ENCODE results near the gene TMUB2. TPM values are rescaled to one million over a fixed set of nuclear protein-coding genes. Genes with fewer than 3 reads are reported as not detected.
A peak's percentile ranks its signal among the peaks of the same experiment; 100 is the strongest.

The TMUB2 gene
- total RNA-seq, 1 donor from 2014 or later, result 24.0 TPM

DNA sequence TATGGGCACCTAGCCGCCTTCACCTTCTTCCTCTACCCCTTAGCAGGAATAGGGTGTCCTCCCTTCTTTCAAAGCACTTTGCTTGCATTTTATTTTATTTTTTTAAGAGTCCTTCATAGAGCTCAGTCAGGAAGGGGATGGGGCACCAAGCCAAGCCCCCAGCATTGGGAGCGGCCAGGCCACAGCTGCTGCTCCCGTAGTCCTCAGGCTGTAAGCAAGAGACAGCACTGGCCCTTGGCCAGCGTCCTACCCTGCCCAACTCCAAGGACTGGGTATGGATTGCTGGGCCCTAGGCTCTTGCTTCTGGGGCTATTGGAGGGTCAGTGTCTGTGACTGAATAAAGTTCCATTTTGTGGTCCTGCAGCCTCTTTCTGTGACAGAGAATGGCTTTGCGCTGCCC is 4.6 kb downstream of the TMUB2 start:
- H3K4me3 ChIP-seq (ENCODE audit: low read length in 3 of 3), result no peak overlapping the region
- no peak overlapping the region for H3K9ac ChIP-seq (ENCODE audit: low read depth in 1 of 3, low read length in 3 of 3)
- peaks cover 15 to 17% (median 17%) of the 10 kb centered on the region in 3 donors for H3K4me1 ChIP-seq (ENCODE audit: control insufficient read depth in 3 of 3, insufficient read depth in 3 of 3, low read length in 3 of 3)
- no peaks in the 10 kb centered on the region for H3K27me3 ChIP-seq (ENCODE audit: control insufficient read depth in 3 of 3, insufficient read depth in 3 of 3, low read length in 3 of 3)
- H3K27ac ChIP-seq (ENCODE audit: low read depth, low read length), result no peak overlapping the region
- no peaks in the 10 kb centered on the region for H3K9me3 ChIP-seq (ENCODE audit: control insufficient read depth in 3 of 3, low read length in 3 of 3)
- peaks cover 43 to 50% (median 48%) of the 10 kb centered on the region in 3 donors for H3K36me3 ChIP-seq (ENCODE audit: control insufficient read depth in 3 of 3, insufficient read depth in 3 of 3, low read length in 3 of 3)

DNA sequence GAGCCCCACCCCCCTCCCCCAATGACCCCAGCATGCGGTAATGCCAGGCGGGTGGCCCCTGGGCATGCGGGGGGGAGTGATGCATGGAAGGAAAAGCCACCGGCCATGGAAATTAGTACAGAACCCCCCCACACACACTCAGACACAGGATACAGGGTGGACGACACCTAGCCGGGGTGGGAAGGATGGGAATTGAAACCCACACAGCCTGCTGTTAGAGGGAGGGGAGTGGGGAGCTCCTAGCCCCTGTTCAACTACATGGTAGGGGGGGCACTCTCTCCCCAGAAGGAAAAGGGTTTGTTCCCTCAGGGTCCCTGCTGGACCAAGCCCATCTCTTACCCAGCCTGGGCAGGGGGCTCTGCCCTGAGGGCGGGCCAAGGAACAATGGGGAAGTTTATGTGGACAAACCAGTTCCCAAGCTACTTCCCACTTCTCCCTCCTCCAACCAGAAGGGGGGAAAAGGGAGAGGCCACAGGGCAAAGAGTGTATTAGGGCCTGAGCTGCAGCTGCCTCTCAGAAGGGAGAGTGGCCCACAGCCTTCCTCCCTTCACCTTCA is 5.2 kb downstream of the TMUB2 start:
- Histone ChIP-seq H3K4me1 (ENCODE audit: control insufficient read depth in 3 of 3, insufficient read depth in 3 of 3, low read length in 3 of 3) (peaks cover 15 to 17% (median 17%) of the 10 kb centered on the region in 3 donors), H3K4me3 (ENCODE audit: low read length in 3 of 3) (no peak overlapping the region), H3K27ac (ENCODE audit: low read depth, low read length) (no peak overlapping the region), H3K9me3 (ENCODE audit: control insufficient read depth in 3 of 3, low read length in 3 of 3) (no peaks in the 10 kb centered on the region), H3K9ac (ENCODE audit: low read depth in 1 of 3, low read length in 3 of 3) (no peak overlapping the region), H3K27me3 (ENCODE audit: control insufficient read depth in 3 of 3, insufficient read depth in 3 of 3, low read length in 3 of 3) (no peaks in the 10 kb centered on the region), H3K36me3 (ENCODE audit: control insufficient read depth in 3 of 3, insufficient read depth in 3 of 3, low read length in 3 of 3) (peaks cover 44 to 53% (median 51%) of the 10 kb centered on the region in 3 donors)

DNA sequence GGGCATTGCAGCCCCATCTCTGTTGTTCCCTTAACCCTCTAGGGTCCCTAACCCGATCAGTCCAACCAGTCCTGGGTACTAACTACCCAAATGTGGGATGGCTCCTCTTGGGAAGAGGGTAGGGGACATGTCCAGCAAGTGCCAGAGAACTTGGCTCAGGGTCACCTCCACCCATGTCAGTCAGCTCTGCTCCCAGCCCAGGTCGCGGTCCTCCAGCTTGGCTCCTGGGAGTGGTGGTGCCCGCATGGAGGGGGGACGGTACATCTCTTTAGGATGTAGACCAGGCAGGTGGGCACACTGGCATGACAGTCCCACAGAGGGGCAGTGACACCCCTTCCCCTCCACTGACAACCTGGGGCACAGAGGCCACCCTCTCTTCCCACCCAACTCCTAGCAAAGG is 6.0 kb downstream of the TMUB2 start:
- Histone ChIP-seq H3K4me1 (ENCODE audit: control insufficient read depth in 3 of 3, insufficient read depth in 3 of 3, low read length in 3 of 3) (peaks cover 12 to 19% (median 13%) of the 10 kb centered on the region in 3 donors), H3K9ac (ENCODE audit: low read depth in 1 of 3, low read length in 3 of 3) (no peak overlapping the region), H3K27ac (ENCODE audit: low read depth, low read length) (peak overlapping the region; percentile 7), H3K36me3 (ENCODE audit: control insufficient read depth in 3 of 3, insufficient read depth in 3 of 3, low read length in 3 of 3) (peaks cover 49 to 60% (median 59%) of the 10 kb centered on the region in 3 donors), H3K27me3 (ENCODE audit: control insufficient read depth in 3 of 3, insufficient read depth in 3 of 3, low read length in 3 of 3) (no peaks in the 10 kb centered on the region), H3K9me3 (ENCODE audit: control insufficient read depth in 3 of 3, low read length in 3 of 3) (no peaks in the 10 kb centered on the region), H3K4me3 (ENCODE audit: low read length in 3 of 3) (no peak overlapping the region)

DNA sequence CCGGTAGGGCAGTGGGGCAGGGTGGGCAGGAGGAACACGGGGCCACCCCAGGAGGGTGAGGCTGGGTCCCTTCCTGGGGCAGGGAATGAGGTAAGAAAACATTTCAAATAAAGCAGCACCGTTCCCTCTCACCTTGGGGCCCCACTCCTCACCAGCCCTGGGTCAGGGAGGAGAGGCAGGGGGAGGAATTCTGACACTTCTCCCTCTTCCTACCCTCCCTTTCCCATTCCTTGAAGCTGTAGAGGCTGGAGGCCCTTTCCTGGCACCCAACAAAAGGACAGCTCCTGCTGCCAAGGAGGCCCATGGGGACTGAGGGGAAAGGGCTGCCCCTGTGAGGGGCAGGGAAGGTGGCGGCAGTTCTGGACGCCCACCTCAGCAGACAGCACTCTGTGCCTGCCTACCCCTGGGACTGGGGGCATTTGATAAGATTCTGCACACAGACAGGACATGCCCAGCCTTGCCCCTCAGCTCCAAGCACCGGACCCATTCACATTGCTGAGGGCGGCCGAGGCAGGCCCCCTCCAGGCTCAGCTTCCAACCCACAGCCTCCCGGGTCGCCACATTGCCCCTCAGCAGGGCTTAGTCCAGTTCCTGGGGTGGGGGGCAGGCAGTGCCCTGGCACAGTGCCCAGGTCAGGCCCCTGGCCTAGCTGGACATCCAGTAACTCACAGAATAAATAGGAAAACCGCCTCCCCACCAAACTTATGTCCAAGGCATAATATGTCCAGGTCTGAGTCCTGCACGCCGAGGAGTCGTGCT is 6.7 kb downstream of the TMUB2 start:
- H3K9ac ChIP-seq (ENCODE audit: low read depth in 1 of 3, low read length in 3 of 3), result peak overlapping the region in 1 of 3 donors; percentile 25
- no peaks in the 10 kb centered on the region for H3K27me3 ChIP-seq (ENCODE audit: control insufficient read depth in 3 of 3, insufficient read depth in 3 of 3, low read length in 3 of 3)
- H3K4me3 ChIP-seq (ENCODE audit: low read length in 3 of 3), result no peak overlapping the region
- H3K36me3 ChIP-seq (ENCODE audit: control insufficient read depth in 3 of 3, insufficient read depth in 3 of 3, low read length in 3 of 3), result peaks cover 49 to 60% (median 56%) of the 10 kb centered on the region in 3 donors
- H3K9me3 ChIP-seq (ENCODE audit: control insufficient read depth in 3 of 3, low read length in 3 of 3), result no peaks in the 10 kb centered on the region
- H3K27ac ChIP-seq (ENCODE audit: low read depth, low read length), result peak overlapping the region; percentile 7
- peaks cover 12 to 19% (median 13%) of the 10 kb centered on the region in 3 donors for H3K4me1 ChIP-seq (ENCODE audit: control insufficient read depth in 3 of 3, insufficient read depth in 3 of 3, low read length in 3 of 3)

DNA sequence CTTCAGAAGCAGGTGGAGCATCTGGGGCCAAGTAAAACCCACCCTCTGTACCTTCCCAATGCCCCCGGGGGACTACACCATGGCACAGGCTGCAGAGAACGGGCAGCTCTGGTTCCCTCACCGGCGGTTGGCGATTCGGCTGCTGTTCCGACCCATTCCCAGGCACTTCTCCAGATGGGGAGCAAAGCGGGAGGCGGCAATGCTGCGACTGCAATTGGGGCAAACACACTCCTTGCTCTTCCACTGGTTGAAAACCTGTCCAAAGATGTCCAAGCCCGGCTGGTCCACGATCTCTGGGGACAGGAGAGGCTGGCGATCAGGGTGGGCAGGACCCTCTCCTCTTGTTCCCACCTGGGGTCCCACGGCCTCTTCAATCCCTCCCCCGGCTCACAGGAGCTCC is 10.3 kb downstream of the TMUB2 start:
- peak overlapping the region in 1 of 3 donors; percentile 33 for H3K9ac ChIP-seq (ENCODE audit: low read depth in 1 of 3, low read length in 3 of 3)
- no peaks in the 10 kb centered on the region for H3K27me3 ChIP-seq (ENCODE audit: control insufficient read depth in 3 of 3, insufficient read depth in 3 of 3, low read length in 3 of 3)
- H3K36me3 ChIP-seq (ENCODE audit: control insufficient read depth in 3 of 3, insufficient read depth in 3 of 3, low read length in 3 of 3), result peaks cover 28 to 40% (median 34%) of the 10 kb centered on the region in 3 donors
- H3K9me3 ChIP-seq (ENCODE audit: control insufficient read depth in 3 of 3, low read length in 3 of 3), result no peaks in the 10 kb centered on the region
- no peak overlapping the region for H3K4me3 ChIP-seq (ENCODE audit: low read length in 3 of 3)
- H3K4me1 ChIP-seq (ENCODE audit: control insufficient read depth in 3 of 3, insufficient read depth in 3 of 3, low read length in 3 of 3), result peaks cover 16 to 28% (median 19%) of the 10 kb centered on the region in 3 donors
- H3K27ac ChIP-seq (ENCODE audit: low read depth, low read length), result no peak overlapping the region

DNA sequence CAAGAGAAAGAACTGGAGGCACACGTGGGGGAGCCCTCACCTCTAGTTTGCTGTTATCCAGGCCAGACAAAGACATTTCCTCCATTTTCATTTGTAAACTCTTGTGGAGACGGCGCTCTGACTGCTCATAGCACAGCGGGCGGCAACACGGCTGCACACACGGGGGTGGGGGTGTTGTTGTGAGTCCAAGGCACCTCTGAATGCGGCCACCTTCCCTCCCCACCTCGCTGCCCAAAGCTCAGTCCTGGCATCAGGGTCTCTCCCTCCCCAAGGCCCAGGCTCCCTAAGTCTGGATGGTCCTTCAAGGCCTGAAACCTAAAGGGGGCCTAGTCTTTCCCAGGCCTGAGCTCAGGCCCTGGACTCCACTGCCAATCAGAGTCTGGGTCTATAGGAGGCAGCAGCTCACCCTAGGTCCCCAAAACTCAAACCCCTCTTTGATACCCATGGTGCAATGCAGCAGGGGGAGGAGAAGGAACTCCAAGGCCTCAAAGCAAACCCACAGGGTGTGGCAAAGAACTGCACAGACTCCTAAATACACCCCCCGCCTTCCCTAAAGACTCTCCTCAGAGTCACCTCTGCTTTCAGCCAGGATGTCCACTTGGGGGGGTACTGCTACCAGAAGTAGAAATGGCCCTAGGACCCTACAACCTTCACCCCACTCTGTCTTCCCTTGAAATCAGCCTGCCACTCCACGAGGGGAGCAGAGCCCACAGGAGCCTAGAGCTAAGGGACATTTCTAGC is 11.4 kb downstream of the TMUB2 start:
- Histone ChIP-seq H3K27me3 (ENCODE audit: control insufficient read depth in 3 of 3, insufficient read depth in 3 of 3, low read length in 3 of 3) (no peaks in the 10 kb centered on the region), H3K4me3 (ENCODE audit: low read length in 3 of 3) (peak overlapping the region; percentile 68 to 76 (median 72)), H3K4me1 (ENCODE audit: control insufficient read depth in 3 of 3, insufficient read depth in 3 of 3, low read length in 3 of 3) (peaks cover 16 to 39% (median 22%) of the 10 kb centered on the region in 3 donors)

DNA sequence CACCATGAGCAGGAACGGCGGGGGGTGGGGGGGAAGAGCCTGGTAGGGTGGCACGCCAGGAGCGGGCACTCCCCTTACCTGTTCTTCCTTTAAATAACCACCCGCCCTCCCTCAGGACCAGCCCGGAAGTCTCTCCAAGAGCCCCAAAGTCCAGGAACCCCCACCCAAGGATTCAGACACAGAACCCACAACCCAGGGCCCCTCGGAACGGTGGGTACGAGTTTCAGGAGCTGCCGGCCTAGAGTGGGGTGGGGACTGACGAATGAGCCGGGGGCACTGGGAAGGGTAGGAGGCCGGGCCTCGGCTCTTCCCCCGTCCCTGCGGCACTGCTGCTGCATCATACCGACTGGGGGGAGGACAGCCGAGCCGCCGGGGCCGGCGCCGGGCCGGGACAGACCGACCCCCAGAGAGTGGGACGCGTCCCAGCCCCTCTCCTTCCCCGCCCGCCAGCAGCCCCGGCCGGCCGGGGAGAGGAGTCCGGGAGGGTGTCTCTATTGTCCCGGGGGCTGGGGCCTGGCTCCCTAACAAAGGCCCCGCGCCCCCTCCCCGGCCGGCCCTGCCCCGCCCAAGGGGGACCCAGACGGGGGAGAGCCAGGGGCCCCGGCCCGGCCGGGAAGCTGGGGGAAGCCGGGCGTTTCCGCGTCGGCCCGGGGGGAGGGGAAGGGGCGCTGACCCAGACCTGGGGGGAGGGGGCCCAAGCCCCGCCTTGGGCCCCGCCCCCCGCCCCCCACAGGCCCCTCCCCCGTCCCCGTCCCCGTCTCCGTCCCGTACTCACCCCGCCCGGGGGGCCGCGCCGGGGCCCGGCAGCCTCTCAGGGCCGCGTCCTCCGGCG is 12.2 kb downstream of the TMUB2 start:
- Histone ChIP-seq H3K4me1 (ENCODE audit: control insufficient read depth in 3 of 3, insufficient read depth in 3 of 3, low read length in 3 of 3) (peaks cover 16 to 46% (median 22%) of the 10 kb centered on the region in 3 donors), H3K9ac (ENCODE audit: low read depth in 1 of 3, low read length in 3 of 3) (peak overlapping the region; percentile 77 to 85 (median 82)), H3K27ac (ENCODE audit: low read depth, low read length) (peak overlapping the region; percentile 90), H3K4me3 (ENCODE audit: low read length in 3 of 3) (peak overlapping the region; percentile 68 to 76 (median 72)), H3K9me3 (ENCODE audit: control insufficient read depth in 3 of 3, low read length in 3 of 3) (no peaks in the 10 kb centered on the region), H3K36me3 (ENCODE audit: control insufficient read depth in 3 of 3, insufficient read depth in 3 of 3, low read length in 3 of 3) (peaks cover 20 to 32% (median 29%) of the 10 kb centered on the region in 3 donors), H3K27me3 (ENCODE audit: control insufficient read depth in 3 of 3, insufficient read depth in 3 of 3, low read length in 3 of 3) (no peaks in the 10 kb centered on the region)

More for the DNA sequence above, 11.4 kb downstream of the TMUB2 start:
- Histone ChIP-seq H3K9ac (ENCODE audit: low read depth in 1 of 3, low read length in 3 of 3) (peak overlapping the region; percentile 77 to 85 (median 82)), H3K36me3 (ENCODE audit: control insufficient read depth in 3 of 3, insufficient read depth in 3 of 3, low read length in 3 of 3) (peaks cover 25 to 38% (median 34%) of the 10 kb centered on the region in 3 donors), H3K9me3 (ENCODE audit: control insufficient read depth in 3 of 3, low read length in 3 of 3) (no peaks in the 10 kb centered on the region), H3K27ac (ENCODE audit: low read depth, low read length) (peak overlapping the region; percentile 90)

DNA sequence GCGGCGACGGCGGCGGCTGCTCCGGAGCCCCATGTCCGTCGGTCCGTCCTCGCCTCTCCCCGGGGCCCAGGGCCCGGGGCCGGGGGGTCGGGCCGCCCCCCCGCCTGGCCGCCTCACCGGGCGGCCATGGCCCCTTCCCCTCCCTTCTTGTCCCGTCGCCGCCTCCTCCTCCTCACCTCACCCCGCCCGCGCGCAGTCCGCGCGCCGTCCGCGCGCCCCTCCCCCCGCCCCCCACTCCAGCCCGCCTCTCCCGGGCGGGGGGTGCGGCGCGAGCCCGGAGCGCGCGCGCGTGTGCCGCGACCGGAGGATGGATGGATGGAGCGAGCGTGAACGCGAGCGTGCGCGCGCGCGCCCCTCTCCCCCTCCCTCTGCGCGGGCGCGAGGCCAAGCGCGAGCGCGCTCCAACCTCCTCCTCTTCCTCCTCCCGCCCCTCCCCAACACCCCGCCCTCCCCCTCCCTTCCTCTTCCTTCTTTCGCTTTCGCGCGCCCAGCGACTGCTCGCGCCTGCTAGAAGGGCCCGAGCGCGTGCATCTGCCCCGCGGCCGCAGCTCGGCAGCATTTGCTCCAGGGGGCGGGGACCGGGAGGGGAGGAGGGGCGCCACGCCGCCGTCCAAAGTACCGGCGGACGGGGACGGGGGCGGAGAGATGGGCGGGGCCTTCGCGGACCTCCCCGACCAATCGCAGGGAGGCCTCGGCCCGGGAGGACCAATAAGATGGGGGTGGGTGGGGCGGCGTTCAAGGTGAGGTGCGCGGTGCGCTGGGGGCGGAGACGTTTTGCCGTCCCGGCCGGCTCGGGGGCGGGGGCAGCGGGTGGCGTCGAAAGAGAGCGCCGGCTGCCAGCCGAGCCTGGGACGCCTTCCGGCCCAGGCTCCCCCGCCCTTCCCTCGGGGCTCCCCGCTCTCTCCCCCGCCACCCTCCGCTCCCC is 13.0 kb downstream of the TMUB2 start, which contains the start of gene ATXN7L3:
TSS of gene ATXN7L3 (minus strand) at position 332 of the 925 bp plus-strand sequence. CDS start 1,814 bp downstream, outside the sequence.
- Histone ChIP-seq H3K4me3 (ENCODE audit: low read length in 3 of 3) (peak within 1 kb of the TSS; percentile 82 to 88 (median 86)), H3K9me3 (ENCODE audit: control insufficient read depth in 3 of 3, low read length in 3 of 3) (no peaks in the 10 kb centered on the region), H3K9ac (ENCODE audit: low read depth in 1 of 3, low read length in 3 of 3) (peak within 1 kb of the TSS; percentile 89 to 95 (median 92)), H3K27me3 (ENCODE audit: control insufficient read depth in 3 of 3, insufficient read depth in 3 of 3, low read length in 3 of 3) (no peaks in the 10 kb centered on the region), H3K27ac (ENCODE audit: low read depth, low read length) (peak within 1 kb of the TSS; percentile 90), H3K36me3 (ENCODE audit: control insufficient read depth in 3 of 3, insufficient read depth in 3 of 3, low read length in 3 of 3) (peaks cover 11 to 23% (median 20%) of the 10 kb centered on the region in 3 donors), H3K4me1 (ENCODE audit: control insufficient read depth in 3 of 3, insufficient read depth in 3 of 3, low read length in 3 of 3) (peaks cover 16 to 54% (median 22%) of the 10 kb centered on the region in 3 donors)
